ENCODE measurements around the gene BIN2.

The BIN2 gene

GRCh38 chr12:51323966-51324895 lies at the start of gene BIN2:
TSS of gene BIN2 (minus strand) at chr12:51324174. CDS start at chr12:51324102, 72 bp downstream.
- DNase-seq, result no peak

GRCh38 chr12:51373187-51373586 lies 49.2 kb upstream of the BIN2 start:
- DNase-seq, result no peak

DNA sequence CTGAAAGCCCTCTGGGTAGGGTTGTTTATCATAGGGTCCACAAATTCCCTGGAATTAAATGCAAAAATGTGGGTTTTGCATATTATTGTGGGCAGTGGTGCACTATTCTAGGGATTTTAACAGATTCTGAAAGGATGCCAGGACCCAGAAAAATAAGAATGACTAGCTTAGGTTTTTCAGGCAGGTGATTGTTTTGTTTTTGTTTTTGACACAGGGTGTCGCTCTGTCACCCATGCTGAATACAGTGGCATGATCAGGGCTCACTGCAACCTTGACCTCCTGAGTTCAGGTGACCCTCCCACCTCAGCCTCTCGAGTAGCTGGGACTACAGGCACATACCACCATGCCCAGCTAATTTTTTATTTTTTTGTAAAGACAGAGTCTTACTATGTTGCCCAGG lies 48.0 kb upstream of the BIN2 start:
- DNase-seq, result no peak

DNA sequence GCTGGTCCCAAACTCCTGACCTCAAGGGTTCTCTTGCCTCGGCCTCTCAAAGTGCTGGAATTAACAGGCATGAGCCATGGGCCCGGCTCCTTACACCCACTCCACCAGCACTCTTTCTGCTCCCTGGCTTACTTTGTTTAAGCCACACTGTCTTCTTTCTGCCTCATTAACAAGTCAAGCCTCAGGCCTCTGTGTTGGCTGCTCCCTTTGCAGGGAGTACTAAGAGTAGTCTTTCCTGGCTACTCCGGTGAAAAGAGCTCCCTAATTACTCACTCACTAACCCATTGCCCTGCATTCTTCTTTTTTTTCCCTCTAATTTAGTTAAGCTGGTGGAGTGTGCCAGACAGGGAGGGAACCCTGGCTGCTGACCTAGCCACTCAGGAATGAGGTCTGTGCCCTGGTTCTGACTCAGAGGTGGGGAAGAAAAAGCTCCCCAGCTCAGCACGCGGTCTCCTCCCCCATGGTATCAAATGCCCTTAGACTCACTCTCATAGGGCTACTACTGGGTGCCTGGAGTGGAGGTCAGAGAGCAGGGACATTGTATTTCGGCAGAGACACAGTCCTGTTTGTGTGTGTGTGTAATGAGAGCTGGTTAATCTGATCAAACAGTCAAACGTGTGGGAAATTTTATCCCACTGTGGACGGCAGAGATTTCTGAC lies 47.5 kb upstream of the BIN2 start:
- no peak for DNase-seq

GRCh38 chr12:51370667-51371066 lies 46.7 kb upstream of the BIN2 start:
- no peak for DNase-seq

DNA sequence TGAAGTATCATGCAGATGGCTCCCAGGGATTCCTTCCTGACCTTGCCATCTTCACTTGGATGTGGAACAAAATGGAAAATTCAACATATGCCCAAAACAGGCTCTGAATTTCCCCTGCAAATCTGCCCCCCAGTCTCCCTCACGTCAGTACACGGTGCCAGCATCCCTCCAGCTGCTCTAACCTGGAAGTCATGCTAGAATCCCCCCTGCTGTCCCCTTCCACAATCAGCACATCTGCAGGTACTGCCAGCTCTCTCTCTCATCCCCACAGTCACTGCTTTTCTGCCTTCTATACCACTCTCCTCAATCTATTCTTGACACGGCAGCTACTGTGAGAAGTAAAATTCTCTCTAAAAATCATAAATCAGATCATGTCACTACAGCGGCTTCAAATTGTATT lies 45.6 kb upstream of the BIN2 start:
- no peak for DNase-seq

GRCh38 chr12:51368640-51369517 lies 44.9 kb upstream of the BIN2 start:
- no peak for DNase-seq

DNA sequence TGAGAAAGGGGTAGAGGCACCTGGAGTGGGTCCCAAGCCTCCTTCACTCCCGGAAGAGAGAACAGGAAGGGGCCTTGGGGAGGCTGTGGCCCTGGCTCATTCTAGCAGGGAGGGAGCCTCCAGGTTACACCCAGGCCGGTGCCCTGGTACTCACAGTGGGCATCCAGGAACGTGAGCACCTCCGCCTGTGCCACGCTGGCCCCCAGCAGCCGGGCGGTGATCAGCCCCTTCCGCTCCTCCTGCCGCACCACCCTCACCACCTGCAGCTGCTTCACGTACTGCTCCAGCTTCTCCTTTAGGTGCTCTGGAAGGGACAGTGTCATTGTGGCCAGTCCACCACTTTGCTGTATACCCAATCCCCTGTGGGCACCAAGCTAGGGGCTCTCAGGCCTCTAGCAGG lies 41.3 kb upstream of the BIN2 start:
- no peak for DNase-seq

DNA sequence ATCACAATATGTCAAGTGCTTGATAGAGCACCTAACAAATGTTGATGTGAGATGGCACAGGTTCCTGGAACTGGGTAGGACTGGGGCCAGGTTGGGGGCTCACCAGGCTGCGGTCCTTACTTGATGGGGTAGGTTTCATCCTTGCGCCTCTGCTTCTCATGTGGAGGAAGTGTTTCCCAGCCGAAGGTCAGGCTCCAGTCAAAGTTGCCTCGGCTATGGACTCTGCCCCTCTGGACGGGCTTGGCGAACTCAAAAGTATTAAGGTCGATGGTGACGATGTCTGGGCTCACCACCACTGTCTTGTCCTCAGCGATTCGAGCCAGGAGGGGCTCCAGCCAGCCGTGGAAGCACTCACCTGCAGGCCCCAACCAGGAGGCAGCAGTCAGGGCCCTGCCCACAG lies 40.0 kb upstream of the BIN2 start:
- no peak for DNase-seq

DNA sequence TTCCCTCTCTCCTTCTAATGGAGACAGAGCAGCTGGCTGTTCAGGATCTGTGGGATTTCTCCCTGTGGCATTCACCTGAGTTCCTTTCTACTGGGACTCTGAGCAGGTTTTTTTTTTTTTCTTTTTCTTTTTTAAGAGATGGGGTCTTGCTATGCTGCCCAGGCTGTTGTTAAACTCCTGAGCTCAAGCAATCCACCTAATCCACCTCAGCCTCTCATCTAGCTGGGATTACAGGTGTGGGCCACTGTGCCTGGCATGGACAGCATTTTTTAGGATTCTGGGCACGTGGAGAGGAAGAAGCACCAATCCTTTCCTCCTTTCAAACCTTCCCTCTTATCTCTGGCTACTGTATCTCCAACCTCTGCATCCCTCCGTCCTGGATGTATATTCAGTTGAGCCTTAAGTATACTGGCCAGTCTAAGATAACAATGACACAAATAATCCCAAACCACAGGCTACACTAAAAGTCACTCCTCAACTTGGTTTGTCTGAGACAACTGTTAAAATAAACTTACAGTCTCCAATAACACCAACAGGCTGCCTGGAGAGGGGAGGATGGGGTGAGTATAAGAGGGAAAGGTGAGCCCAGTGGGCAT lies 38.9 kb upstream of the BIN2 start:
- no peak for DNase-seq

DNA sequence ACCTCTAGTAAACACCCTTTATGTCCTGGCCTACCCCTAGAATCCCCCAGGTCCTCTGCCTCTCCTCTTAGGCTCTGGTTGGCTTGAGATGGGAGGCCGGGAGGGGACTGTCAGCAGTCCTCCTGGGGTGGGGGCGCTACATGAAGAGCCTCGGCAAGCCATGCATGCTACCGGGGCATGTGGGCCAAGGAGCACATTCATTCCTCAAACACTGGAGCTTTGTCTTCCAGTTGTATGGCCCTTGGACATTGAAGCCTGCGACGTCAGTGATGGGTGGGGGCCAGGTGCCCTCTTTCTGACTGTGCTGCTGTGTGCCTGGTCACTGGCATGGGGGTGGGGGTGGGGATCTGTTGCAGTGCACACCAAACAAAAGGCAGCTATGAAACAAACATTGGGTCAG lies 38.3 kb upstream of the BIN2 start:
- no peak for DNase-seq

GRCh38 chr12:51361161-51362016 lies 37.4 kb upstream of the BIN2 start:
- no peak for DNase-seq

DNA sequence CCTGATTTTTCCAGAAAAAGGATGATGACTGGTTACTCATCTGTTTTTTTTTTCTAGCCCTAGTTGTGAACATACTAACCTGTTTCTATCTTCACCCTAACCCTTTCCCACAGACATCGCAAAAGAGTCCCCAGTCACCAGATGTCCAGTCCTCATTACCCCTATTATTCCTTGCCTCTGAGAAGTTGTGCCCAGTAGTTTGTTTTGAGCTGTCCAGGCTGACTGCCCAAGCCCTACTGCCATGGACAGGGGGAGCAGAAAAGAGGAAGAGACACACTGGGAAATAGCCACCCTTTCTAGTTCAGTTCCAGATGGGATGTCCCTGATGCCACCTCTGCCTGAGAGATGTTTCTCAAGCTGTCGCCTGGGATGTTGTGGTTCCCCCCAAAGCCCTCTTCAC lies 36.3 kb upstream of the BIN2 start:
- DNase-seq, result no peak

DNA sequence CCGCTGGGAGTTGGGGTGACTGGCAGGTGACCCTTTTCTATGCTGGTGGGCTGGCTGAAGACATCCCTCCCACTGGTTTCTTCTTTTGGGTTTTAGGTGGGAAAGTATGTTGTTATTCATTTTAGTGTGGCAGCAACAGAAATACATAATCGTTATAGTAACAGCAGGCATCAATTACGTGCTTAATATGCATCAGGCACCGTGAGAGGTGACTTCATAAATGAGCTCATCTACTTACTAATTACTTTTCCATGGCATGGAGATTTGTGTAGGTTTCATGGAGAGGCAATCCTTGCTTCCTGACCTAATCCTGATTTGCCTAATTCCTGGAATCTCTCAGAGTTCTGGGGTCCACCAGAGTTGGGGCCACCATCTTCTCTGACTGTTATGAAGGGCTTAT lies 35.9 kb upstream of the BIN2 start:
- no peak for DNase-seq

- DNase-seq, result no peak
Measured at GRCh38 chr12:51358496-51358895, 34.5 kb upstream of the BIN2 start.

- DNase-seq, result no peak
Measured at GRCh38 chr12:51357374-51358047, 33.5 kb upstream of the BIN2 start.

DNA sequence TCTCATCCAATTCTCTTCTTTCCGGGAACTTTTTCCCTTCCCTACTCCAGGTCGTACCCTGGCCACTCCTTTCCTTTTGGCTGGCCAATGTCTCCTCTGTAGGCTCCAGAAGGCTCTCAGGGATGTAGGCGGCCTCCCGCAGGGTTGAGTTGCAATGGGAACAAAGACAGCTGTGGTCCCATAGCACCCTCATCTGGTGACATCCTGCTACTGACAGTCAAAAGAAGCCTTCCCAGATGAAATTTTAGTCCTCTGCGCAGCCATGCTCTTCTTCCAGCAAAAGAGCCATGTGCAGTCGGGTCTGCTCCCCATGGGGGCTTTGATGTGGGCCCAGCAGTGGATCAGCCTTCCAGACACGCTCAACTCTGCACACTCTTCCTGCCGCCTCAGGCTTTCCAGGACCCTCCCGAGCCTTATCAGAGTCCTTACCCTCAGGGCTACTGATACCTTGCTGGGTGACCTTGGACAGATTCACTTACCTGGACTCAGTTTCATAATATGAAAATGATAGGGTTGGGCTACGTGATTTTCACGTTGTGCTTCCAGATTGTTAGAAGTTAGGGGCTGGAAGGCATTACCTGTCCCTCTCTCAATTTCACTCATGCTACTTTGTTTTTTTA lies 28.0 kb upstream of the BIN2 start:
- DNase-seq, result no peak

DNA sequence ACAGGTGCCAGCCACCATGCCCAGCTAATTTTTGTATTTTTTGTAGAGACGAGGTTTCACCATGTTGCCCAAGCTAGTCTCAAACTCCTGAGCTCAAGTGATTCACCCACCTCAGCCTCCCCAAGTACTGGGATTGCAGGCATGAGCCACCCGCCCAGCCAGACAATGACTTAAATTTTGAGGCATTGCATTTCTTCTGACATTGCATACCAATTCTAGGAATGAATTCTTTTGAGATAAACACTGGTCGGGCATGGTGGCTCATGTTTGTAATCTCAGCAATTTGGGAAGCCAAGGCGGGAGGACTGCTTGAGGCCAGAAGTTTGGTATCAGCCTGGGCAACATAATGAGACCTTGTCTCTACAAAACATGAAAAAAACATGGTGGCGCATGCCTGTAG lies 25.1 kb upstream of the BIN2 start:
- DNase-seq, result no peak

DNA sequence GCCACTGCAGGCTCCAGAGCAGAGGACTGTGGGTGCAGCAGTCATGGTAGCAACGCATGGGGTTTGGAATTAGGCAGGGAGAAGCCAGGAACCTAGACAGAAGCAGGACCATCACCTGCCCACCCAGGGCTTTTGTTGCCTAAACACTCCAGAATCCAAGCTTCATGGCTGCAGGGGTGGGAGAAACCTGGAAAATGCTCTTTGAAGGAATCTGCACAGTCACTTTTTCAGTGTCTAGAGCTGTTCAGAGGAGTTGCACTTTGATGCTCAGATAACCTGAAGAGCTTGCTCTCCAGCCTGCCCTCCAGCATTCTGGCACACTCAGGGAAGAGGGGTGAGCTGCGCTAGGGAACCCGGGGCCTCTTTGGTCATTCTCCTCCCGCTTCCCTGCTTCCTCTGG lies 24.1 kb upstream of the BIN2 start:
- no peak for DNase-seq

GRCh38 chr12:51346581-51346980 lies 22.6 kb upstream of the BIN2 start, which contains the start of gene CELA1:
TSS of gene CELA1 (minus strand) at chr12:51346679. CDS start at chr12:51346638, 41 bp downstream.
- DNase-seq, result no peak

GRCh38 chr12:51345681-51346080 lies 21.7 kb upstream of the BIN2 start:
- no peak for DNase-seq
